Measurements from ENCODE around the gene IL23R. TPM values are rescaled to one million over a fixed set of nuclear protein-coding genes. Genes with fewer than 3 reads are reported as not detected.

Gene IL23R
- total RNA-seq, 4 donors from 2014 or later: not detected

DNA sequence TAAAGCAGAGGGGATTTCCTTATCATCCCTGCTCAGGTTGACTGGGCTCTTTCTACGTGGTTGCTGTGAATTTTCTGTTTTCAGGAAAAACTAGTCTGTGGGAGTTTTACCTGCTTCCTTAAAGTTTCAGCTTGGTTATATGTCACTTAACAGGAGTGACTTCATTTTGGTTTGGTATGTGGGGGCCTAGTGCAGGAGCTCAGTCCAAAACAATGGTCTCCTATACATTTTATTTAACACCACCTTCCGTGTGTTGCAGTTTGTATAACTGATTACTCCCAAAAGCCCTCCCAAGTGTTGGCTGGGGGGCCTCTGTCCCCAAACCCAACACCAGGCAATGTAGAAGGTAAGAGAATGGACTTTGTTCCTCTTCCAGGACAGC is 5.3 kb downstream of the IL23R start:
- TF ChIP-seq, protein P1, sequence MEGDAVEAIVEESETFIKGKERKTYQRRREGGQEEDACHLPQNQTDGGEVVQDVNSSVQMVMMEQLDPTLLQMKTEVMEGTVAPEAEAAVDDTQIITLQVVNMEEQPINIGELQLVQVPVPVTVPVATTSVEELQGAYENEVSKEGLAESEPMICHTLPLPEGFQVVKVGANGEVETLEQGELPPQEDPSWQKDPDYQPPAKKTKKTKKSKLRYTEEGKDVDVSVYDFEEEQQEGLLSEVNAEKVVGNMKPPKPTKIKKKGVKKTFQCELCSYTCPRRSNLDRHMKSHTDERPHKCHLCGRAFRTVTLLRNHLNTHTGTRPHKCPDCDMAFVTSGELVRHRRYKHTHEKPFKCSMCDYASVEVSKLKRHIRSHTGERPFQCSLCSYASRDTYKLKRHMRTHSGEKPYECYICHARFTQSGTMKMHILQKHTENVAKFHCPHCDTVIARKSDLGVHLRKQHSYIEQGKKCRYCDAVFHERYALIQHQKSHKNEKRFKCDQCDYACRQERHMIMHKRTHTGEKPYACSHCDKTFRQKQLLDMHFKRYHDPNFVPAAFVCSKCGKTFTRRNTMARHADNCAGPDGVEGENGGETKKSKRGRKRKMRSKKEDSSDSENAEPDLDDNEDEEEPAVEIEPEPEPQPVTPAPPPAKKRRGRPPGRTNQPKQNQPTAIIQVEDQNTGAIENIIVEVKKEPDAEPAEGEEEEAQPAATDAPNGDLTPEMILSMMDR (IDR thresholded peaks at IDR 0.05): no peak
- no peak for TF ChIP-seq POLR2A (IDR thresholded peaks at IDR 0.05)
- H3K4me1 ChIP-seq: no peaks in the 10 kb centered on the region
- no peaks in the 10 kb centered on the region for H3K36me3 ChIP-seq
- H3K27ac ChIP-seq: no peak overlapping the region
- DNase-seq: no peak
- H3K27me3 ChIP-seq: no peaks in the 10 kb centered on the region
- intact Hi-C loops (cut with DNase I): no loop called here
- no peak overlapping the region for H3K4me3 ChIP-seq (replicated peaks in 1 of 3)
- H3K9me3 ChIP-seq: no peaks in the 10 kb centered on the region
- 83 to 84% methylated on average over 2 of the region's 2 CpGs for WGBS, 2 donors

DNA sequence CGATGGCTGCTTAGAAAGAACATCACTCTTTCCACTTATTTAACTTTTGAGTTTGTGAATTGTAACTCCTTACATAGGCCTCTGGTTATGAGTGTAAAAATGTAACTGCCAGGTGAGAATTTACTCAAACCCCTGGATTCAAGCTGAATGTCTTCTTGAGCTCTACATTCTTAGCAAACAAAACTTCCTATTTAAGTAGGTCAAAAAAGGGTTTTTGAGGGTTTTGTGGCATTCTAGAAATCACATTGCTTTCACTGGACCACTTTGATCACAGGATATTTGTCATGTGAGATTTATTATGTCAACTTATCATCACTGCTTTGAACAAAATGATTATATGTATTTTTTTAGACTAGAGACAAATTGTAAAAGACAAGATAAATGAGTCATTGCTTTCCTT is 5.7 kb downstream of the IL23R start:
- WGBS, 2 donors: 48 to 53% methylated on average over 1 of the region's 1 CpG
- Histone ChIP-seq H3K36me3 (no peaks in the 10 kb centered on the region), H3K27ac (no peak overlapping the region), H3K9me3 (no peaks in the 10 kb centered on the region), H3K4me1 (no peaks in the 10 kb centered on the region), H3K27me3 (no peaks in the 10 kb centered on the region), H3K4me3 (replicated peaks in 1 of 3) (no peak overlapping the region)
- no peak for TF ChIP-seq POLR2A (IDR thresholded peaks at IDR 0.05)
- TF ChIP-seq, protein P1 (IDR thresholded peaks at IDR 0.05): no peak
- no peak for DNase-seq
- intact Hi-C loops (cut with DNase I): no loop called here

DNA sequence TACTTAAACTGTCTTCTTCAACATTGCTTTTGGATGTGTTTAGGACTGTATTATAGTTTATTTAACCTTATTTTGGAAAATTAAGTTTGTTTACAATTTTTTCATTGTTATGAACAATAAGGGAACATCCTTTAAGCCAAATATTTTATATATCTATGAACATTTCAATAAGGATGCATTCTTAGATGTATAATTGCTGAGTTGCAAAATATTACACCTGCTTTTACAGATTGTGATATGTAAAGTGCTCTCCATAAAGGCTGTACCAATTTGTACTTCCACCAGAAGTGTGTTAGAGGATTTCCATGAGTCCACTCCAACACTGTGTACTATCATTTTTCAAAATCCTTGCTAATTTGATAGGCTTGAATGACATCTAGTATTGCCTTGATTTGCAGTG is 7.7 kb downstream of the IL23R start:
- Histone ChIP-seq H3K27ac (no peak overlapping the region), H3K36me3 (no peaks in the 10 kb centered on the region), H3K27me3 (no peaks in the 10 kb centered on the region), H3K9me3 (no peaks in the 10 kb centered on the region), H3K4me3 (replicated peaks in 1 of 3) (no peak overlapping the region), H3K4me1 (no peaks in the 10 kb centered on the region)
- DNase-seq: no peak
- TF ChIP-seq, protein P1 (IDR thresholded peaks at IDR 0.05): no peak
- TF ChIP-seq POLR2A (IDR thresholded peaks at IDR 0.05): no peak
- intact Hi-C loops (cut with DNase I): no loop called here

DNA sequence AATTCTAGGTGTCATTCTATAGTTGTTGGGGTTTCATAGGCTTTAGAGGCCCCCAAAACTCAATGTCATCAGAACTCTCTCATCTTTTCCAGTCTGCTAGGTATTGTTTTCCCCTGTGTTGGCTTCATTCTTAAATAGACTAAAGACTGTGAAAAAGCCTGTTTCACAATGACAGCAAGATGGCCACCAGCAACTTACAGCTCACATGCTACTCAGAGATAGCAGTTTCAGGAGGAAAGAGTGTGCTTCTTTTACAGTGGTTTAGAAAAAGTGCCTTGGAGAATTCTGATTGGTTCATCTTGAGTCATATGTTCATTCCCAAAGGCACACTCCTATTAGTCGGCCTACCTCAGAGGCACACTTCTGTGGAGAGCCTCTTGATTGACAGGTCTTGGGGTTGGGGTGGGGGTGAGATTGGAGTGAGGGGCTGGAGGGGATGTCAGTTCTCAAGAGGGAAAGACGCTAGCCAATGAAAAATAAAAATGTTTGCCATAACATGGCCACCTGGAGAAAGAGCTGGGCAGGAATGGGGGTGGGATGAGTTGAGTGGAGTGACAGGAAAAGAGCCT is 8.5 kb downstream of the IL23R start:
- intact Hi-C loops (cut with DNase I): no loop called here
- H3K27ac ChIP-seq: no peak overlapping the region
- WGBS, 2 donors: 80 to 87% methylated on average over 2 of the region's 2 CpGs

DNA sequence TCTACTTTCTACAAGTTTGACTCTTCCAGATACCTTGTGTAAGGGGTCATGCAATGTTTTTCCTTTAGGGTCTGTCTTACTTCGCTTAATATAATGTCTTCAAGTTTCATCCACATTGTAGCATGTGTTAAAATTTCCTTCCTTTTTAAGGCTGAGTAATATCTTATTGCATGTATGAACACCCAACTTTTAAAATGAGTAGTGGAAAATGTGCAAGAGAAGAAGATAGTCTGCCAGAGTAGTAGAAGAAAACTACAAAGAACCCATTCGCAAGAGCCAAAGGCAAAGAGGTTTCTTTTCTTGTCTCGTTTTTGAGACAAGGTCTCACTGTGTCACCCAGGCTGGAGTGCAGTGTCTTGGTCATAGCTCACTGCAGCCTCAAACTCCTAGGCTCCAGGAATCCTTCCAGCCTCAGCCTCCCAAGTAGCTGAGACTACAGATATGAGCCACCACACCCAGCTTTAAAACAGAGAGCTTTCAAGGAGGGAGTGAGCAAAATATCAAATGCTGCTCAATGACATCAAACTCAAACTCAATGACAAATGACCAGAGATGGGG is 9.4 kb downstream of the IL23R start:
- Histone ChIP-seq H3K36me3 (no peaks in the 10 kb centered on the region), H3K27me3 (no peaks in the 10 kb centered on the region), H3K27ac (no peak overlapping the region), H3K9me3 (no peaks in the 10 kb centered on the region), H3K4me3 (replicated peaks in 1 of 3) (no peak overlapping the region), H3K4me1 (no peaks in the 10 kb centered on the region)
- intact Hi-C loops (cut with DNase I): no loop called here
- 86 to 87% methylated on average over 3 of the region's 3 CpGs for WGBS, 2 donors
- TF ChIP-seq POLR2A (IDR thresholded peaks at IDR 0.05): no peak
- TF ChIP-seq, protein P1 (IDR thresholded peaks at IDR 0.05): no peak
- DNase-seq: no peak

More for the DNA sequence above, 8.5 kb downstream of the IL23R start:
- Histone ChIP-seq H3K36me3 (no peaks in the 10 kb centered on the region), H3K4me3 (replicated peaks in 1 of 3) (no peak overlapping the region), H3K4me1 (no peaks in the 10 kb centered on the region), H3K27me3 (no peaks in the 10 kb centered on the region), H3K9me3 (no peaks in the 10 kb centered on the region)
- TF ChIP-seq, protein P1 (IDR thresholded peaks at IDR 0.05): no peak
- TF ChIP-seq POLR2A (IDR thresholded peaks at IDR 0.05): no peak
- DNase-seq: no peak
